NT2/D1 (cell line): ENCODE measurements around the gene CHMP2B.

Source experiments
- DNase-seq: peaks from one replicate; pipeline ENCODE4 v3.0.0-alpha.2; 2011; ENCODE audit warnings: low read depth, low spot score
- H3K27me3 ChIP-seq: 2 replicates; pipeline ENCODE4 v1.6.0; 2011; ENCODE audit warnings: mild to moderate bottlenecking; ENCODE audit not compliant: insufficient read length, insufficient read depth
- H3K36me3 ChIP-seq: 2 replicates; pipeline ENCODE4 v1.6.1; 2011; ENCODE audit warnings: mild to moderate bottlenecking, low read length, mixed read lengths; ENCODE audit not compliant: insufficient read depth, insufficient read length
- H3K4me1 ChIP-seq: 2 replicates; pipeline ENCODE4 v1.5.1; 2011; ENCODE audit not compliant: insufficient read depth, insufficient read length
- H3K4me3 ChIP-seq: 2 replicates; pipeline ENCODE4 v1.5.1; 2011; ENCODE audit warnings: low read depth; ENCODE audit not compliant: insufficient read length
- H3K9ac ChIP-seq: 2 replicates; pipeline ENCODE4 v1.6.0; 2011; ENCODE audit warnings: low read depth; ENCODE audit not compliant: insufficient read length
- H3K9me3 ChIP-seq: 2 replicates; pipeline ENCODE4 v1.5.1; 2011; ENCODE audit warnings: mild to moderate bottlenecking, low read length; ENCODE audit not compliant: insufficient read depth
- SUZ12 ChIP-seq: IDR thresholded peaks from 2 replicates; pipeline ENCODE4 v1.6.1; 2011; ENCODE audit not compliant: insufficient read length, insufficient read depth; ENCODE audit errors: extremely low read depth
- YY1 ChIP-seq: IDR thresholded peaks from 2 replicates; pipeline ENCODE4 v1.6.1; 2011; ENCODE audit not compliant: insufficient read length, insufficient read depth
- ZNF274 ChIP-seq: IDR thresholded peaks from 2 replicates; pipeline ENCODE4 v1.6.1; 2011; ENCODE audit warnings: mild to moderate bottlenecking, low read depth, low read length

CHMP2B gene, protein sequence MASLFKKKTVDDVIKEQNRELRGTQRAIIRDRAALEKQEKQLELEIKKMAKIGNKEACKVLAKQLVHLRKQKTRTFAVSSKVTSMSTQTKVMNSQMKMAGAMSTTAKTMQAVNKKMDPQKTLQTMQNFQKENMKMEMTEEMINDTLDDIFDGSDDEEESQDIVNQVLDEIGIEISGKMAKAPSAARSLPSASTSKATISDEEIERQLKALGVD

DNA sequence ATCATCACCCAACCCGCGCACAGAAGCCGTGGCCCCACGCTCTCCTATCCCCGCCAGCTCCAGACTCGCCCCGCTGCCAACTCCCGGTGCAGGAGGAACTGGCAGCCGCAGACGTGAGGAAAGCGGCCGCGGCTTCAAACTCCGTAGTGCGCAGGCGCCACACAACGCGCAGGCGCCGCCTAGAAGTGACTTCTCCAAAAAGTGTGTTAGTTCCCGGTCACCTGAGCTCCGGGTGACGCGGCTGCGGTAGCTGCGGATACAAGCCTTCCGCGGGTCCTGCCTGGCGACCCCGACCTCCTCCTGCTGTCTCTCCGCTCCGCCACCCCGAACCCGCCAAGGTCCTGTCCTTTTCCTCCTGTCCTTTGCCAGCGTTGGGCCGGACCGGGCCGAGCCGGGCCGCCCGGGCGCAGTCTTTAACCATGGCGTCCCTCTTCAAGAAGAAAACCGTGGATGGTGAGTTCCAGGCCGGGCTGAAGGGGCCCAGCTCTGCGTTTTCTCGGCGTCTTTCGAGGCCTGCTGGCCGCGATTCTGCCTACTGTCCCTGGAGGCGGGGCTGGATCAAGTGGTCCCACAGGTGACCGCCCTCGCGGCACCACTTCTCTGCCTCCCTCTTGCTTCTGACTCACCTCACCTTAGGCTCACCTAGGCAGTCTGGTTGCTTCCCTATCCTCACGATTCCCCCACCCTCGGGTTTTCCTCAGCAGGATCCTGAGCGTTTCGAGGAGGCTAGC, at the start of gene CHMP2B:
Gene CHMP2B (plus strand): TSS at position 206 of the 731 bp plus-strand sequence. CDS start 214 bp downstream, at position 420.
- DNase-seq: peak; percentile 87
- peaks cover 4% of the 10 kb centered on the region for H3K27me3 ChIP-seq
- no peak for TF ChIP-seq YY1
- no peak for TF ChIP-seq ZNF274
- no peak for TF ChIP-seq SUZ12
- H3K4me3 ChIP-seq: peak within 1 kb of the TSS; percentile 92
- H3K4me1 ChIP-seq: no peaks in the 10 kb centered on the region
- peak within 1 kb of the TSS; percentile 80 for H3K9ac ChIP-seq
- H3K36me3 ChIP-seq: peaks cover 3% of the 10 kb centered on the region
- H3K9me3 ChIP-seq: peaks cover 7% of the 10 kb centered on the region; the same call in 1 of the 2 replicates

DNA sequence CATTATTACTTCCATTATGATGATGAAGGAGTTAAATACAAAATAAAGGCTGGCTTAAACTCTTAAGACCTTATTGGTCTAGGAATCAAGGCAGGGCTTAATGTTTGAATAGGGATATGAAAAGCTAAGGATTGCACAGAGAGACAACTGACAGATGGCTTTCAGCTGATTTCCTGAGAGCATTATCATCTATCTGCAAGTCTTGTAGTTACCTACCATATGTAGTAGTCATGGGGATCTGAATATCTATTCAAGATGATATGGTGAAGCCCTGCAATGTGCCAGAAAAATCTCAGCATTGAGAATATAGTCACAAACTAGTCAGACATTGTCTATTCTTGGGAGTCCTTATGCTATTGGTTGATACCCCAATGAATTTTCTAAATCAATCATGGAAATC, 47.5 kb upstream of the CHMP2B start:
- Histone ChIP-seq H3K36me3 (no peaks in the 10 kb centered on the region), H3K9ac (no peak overlapping the region), H3K9me3 (no peaks in the 10 kb centered on the region), H3K27me3 (no peaks in the 10 kb centered on the region), H3K4me3 (no peak overlapping the region), H3K4me1 (no peaks in the 10 kb centered on the region)
- no peak for DNase-seq
- TF ChIP-seq SUZ12 (no peak), YY1 (no peak), ZNF274 (no peak)

DNA sequence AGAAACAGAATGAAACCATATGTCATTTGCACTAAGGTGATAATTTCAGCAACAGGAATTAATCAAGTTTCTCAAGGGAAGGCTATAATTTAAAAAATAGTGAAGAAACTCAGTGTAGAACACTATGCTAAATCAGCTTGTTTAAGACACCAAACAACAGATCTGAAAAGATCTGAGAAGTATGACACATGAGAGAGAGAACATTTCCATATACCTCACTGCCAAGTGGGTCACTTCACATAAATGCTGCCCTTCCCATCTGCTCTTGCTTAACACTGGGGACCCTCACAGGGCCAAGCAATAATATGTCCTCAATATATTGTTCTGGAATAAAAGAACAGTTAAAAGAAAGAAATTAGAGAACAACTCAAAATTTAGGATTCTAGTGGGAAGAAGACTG, 45.6 kb upstream of the CHMP2B start:
- no peaks in the 10 kb centered on the region for H3K27me3 ChIP-seq
- H3K4me1 ChIP-seq: no peaks in the 10 kb centered on the region
- no peak for DNase-seq
- no peak overlapping the region for H3K9ac ChIP-seq
- no peak overlapping the region for H3K4me3 ChIP-seq
- TF ChIP-seq SUZ12 (no peak), ZNF274 (no peak), YY1 (no peak)
- H3K9me3 ChIP-seq: no peaks in the 10 kb centered on the region
- H3K36me3 ChIP-seq: no peaks in the 10 kb centered on the region

DNA sequence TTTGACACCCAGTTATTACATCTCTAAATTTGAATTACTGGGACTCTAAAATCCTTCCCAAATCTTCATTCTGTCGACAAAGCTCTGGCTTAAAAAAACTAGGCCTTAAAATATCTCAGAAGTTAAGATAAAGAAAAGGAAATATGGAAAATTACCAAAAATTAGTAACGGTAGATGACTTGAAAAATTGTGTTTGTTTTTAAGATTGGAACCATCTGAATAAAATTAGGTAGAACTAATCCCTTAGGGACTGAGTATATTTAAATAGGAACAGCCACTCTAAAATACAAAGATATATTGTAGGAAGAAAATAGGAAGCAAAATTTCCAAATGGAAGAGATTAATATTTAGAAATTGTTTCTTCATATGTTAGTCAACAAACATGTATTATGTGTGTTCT, 45.1 kb upstream of the CHMP2B start:
- Histone ChIP-seq H3K4me3 (no peak overlapping the region), H3K27me3 (no peaks in the 10 kb centered on the region), H3K9ac (no peak overlapping the region), H3K36me3 (no peaks in the 10 kb centered on the region), H3K9me3 (no peaks in the 10 kb centered on the region), H3K4me1 (peaks cover under 1% of the 10 kb centered on the region)
- no peak for DNase-seq
- TF ChIP-seq ZNF274 (no peak), SUZ12 (no peak), YY1 (no peak)

DNA sequence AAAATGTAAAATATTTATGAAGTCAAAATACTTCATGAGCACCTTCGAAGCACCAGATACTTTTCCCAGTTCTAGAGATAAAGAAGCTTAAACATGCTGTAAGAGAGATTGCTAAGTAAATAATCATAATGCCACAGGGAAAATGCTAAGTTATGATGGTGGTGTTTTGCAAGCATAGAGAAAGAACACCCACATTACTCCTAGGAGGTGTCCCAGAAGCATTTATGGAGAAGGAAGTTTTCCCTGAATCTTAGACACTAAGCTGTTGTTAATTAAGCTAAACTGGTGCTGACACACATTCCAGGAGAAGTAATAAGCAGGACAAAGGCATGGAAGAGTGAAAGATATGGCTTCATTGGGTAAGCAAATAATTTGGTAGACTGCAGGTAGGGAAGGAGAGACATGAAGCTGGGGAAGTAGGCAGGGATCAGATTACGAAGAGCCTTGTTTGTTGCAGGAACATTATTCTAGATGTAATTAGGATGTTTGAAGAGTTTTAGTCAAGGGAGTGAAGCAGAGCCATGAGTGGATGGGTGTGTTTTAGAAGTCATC, 40.4 kb upstream of the CHMP2B start:
- Histone ChIP-seq H3K4me1 (peaks cover 2% of the 10 kb centered on the region), H3K9me3 (no peaks in the 10 kb centered on the region), H3K27me3 (no peaks in the 10 kb centered on the region), H3K9ac (no peak overlapping the region), H3K36me3 (no peaks in the 10 kb centered on the region), H3K4me3 (no peak overlapping the region)
- DNase-seq: no peak
- TF ChIP-seq YY1: no peak
- TF ChIP-seq ZNF274: no peak
- no peak for TF ChIP-seq SUZ12

DNA sequence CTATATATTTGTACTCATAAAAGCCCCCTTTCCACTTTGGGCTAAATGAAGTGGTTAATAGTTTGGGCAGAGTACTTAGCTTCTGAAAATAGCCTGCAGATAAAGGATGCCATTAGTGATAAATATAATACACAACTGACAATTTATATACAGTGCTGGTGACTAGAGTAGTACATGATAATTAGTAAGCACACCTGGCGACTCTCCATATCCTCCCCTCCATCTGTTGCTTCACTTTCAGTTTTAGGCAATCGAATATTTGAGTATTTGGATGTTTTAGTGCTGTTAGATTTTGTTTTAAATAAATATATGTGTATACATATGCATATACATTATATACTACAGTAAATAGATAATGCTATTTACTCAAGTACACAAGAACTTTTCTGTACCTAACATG, 35.9 kb upstream of the CHMP2B start:
- peaks cover 2% of the 10 kb centered on the region for H3K4me1 ChIP-seq
- no peaks in the 10 kb centered on the region for H3K27me3 ChIP-seq
- no peak for DNase-seq
- H3K36me3 ChIP-seq: no peaks in the 10 kb centered on the region
- TF ChIP-seq SUZ12: no peak
- no peak for TF ChIP-seq ZNF274
- TF ChIP-seq YY1: no peak
- H3K9me3 ChIP-seq: peaks cover 7% of the 10 kb centered on the region
- H3K9ac ChIP-seq: no peak overlapping the region
- no peak overlapping the region for H3K4me3 ChIP-seq

DNA sequence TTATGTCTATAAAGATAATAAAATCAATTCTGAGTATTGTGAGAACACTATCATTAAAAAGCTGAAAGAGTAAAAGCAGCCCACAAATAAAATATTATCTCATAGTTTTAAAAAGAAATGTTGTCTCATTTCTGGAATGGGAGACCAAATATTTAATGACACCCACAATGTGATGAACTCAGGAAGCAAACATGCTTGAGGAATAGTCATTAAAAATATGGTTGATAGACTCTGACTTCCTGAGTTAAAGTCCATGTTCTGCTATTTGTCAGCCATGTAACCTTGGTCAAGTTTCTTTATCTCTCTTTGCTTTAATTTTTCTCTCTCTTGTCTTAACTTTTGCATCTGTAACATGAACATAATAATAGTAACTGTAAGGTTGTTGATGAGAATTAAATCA, 35.5 kb upstream of the CHMP2B start:
- H3K4me3 ChIP-seq: no peak overlapping the region
- no peak overlapping the region for H3K9ac ChIP-seq
- no peaks in the 10 kb centered on the region for H3K27me3 ChIP-seq
- peaks cover 2% of the 10 kb centered on the region for H3K4me1 ChIP-seq
- DNase-seq: no peak
- H3K9me3 ChIP-seq: peaks cover 12% of the 10 kb centered on the region
- no peaks in the 10 kb centered on the region for H3K36me3 ChIP-seq
- TF ChIP-seq ZNF274 (no peak), YY1 (no peak)
